GM23248 (cell line): ENCODE data around the gene SLC22A5. TPM values are rescaled to one million over a fixed set of nuclear protein-coding genes. Genes with fewer than 3 reads are reported as not detected.

ENCODE experiments used
- DNase-seq: peaks from one replicate; pipeline ENCODE4 v3.0.0-alpha.2; 2015
- H2AFZ ChIP-seq: fragments of 200-600 bp; sonication (generic); 2 replicates; pipeline ENCODE4 v1.6.1; 2016; ENCODE audit warnings: antibody characterized with exemption
- H3F3A ChIP-seq: fragments of 200-600 bp; sonication (generic); 2 replicates; pipeline ENCODE4 v1.6.1; 2016; ENCODE audit warnings: mild to moderate bottlenecking, antibody characterized with exemption, mixed run types; ENCODE audit not compliant: insufficient read depth
- H3K27ac ChIP-seq: fragments of 200-600 bp; sonication (generic); 2 replicates; pipeline ENCODE4 v1.5.1; 2016; ENCODE audit warnings: mild to moderate bottlenecking
- H3K27me3 ChIP-seq: fragments of 200-600 bp; sonication (generic); replicated peaks from 2 replicates; pipeline ENCODE4 v1.6.1; 2016; ENCODE audit warnings: mild to moderate bottlenecking; ENCODE audit not compliant: insufficient read depth
- H3K36me3 ChIP-seq: fragments of 200-600 bp; sonication (generic); 2 replicates; pipeline ENCODE4 v1.6.1; 2016; ENCODE audit warnings: low read depth, mild to moderate bottlenecking
- H3K4me1 ChIP-seq: fragments of 200-600 bp; sonication (generic); 2 replicates; pipeline ENCODE4 v1.6.1; 2016; ENCODE audit warnings: mild to moderate bottlenecking; ENCODE audit not compliant: insufficient read depth
- H3K4me2 ChIP-seq: fragments of 200-600 bp; sonication (generic); one replicate; pipeline ENCODE4 v1.6.1; 2016; ENCODE audit warnings: mild to moderate bottlenecking; ENCODE audit not compliant: unreplicated experiment
- H3K4me3 ChIP-seq: fragments of 200-600 bp; sonication (generic); 2 replicates; pipeline ENCODE4 v1.5.1; 2016; ENCODE audit warnings: mild to moderate bottlenecking
- H3K79me2 ChIP-seq: fragments of 200-600 bp; sonication (generic); 2 replicates; pipeline ENCODE4 v1.6.1; 2016; ENCODE audit warnings: mild to moderate bottlenecking; ENCODE audit not compliant: insufficient read depth
- H3K9ac ChIP-seq: fragments of 200-600 bp; sonication (generic); 2 replicates; pipeline ENCODE4 v1.6.1; 2016; ENCODE audit warnings: mild to moderate bottlenecking
- H3K9me2 ChIP-seq: fragments of 200-600 bp; sonication (generic); 2 replicates; pipeline ENCODE4 v1.6.1; 2016; ENCODE audit warnings: mixed run types, mild to moderate bottlenecking, moderate library complexity; ENCODE audit not compliant: insufficient read depth
- H3K9me3 ChIP-seq: fragments of 200-600 bp; sonication (generic); one replicate; pipeline ENCODE4 v1.6.1; 2017; ENCODE audit warnings: low read depth
- H4K20me1 ChIP-seq: fragments of 200-600 bp; sonication (generic); 2 replicates; pipeline ENCODE4 v1.6.0; 2016; ENCODE audit not compliant: insufficient read depth
- EZH2 ChIP-seq: fragments of 200-600 bp; sonication (generic); IDR thresholded peaks from 2 replicates; pipeline ENCODE4 v1.6.1; 2018; ENCODE audit warnings: antibody characterized with exemption, mild to moderate bottlenecking; ENCODE audit not compliant: insufficient read depth, poor library complexity, severe bottlenecking
- EZH2phosphoT487 ChIP-seq: fragments of 200-600 bp; sonication (generic); IDR thresholded peaks from 2 replicates; pipeline ENCODE4 v1.6.1; 2018; ENCODE audit warnings: antibody characterized with exemption, moderate library complexity, mild to moderate bottlenecking, low read depth; ENCODE audit not compliant: insufficient read depth
- WGBS, 2 experiments: methylation state at CpG; one replicate each; pipeline ENCODE4 v1.1.6; 2015 to 2017; ENCODE audit warnings: low lambda C conversion rate in 2 of 2, low coverage in 1 of 2; ENCODE audit errors: missing lambda C conversion rate in 2 of 2; 5-methylcytosine and 5-hydroxymethylcytosine counted together
- in situ Hi-C: fragments of 300-500 bp; cut with MboI; formaldehyde crosslinking; loops from 2 replicates; pipeline ENCODE4 v1.15.0; 2020
- polyA plus RNA-seq: library from polyadenylated mRNA; unstranded; fragments of >200 nt; fragmentation: Nextera tagmentation; extraction: Ambion mirVana; gene quantifications from 2 replicates; pipeline ENCODE4 v1.2.1, GENCODE V29; 2016
- total RNA-seq: library from RNA; depleted of rRNA; stranded (reverse); fragments of >200 nt; shearing (Covaris generic); gene quantifications from 2 replicates; pipeline ENCODE4 v1.2.3, GENCODE V29; 2014

The SLC22A5 gene
- total and polyA plus RNA-seq, 2 experiments from 2014 or later = 1.7 to 3.0 TPM

GRCh38 chr5:132371603-132371994, 2.1 kb downstream of the SLC22A5 start:
- WGBS, 2 experiments = 90 to 91% methylated on average over 5 of the region's 5 CpGs
- no peak overlapping the region for H3K4me3 ChIP-seq
- TF ChIP-seq EZH2phosphoT487 (no peak), EZH2 (no peak)
- H3K9me2 ChIP-seq = no peaks in the 10 kb centered on the region
- no peak for DNase-seq
- H3K36me3 ChIP-seq = no peaks in the 10 kb centered on the region
- H3K4me1 ChIP-seq = peaks cover 5% of the 10 kb centered on the region; the same call in 1 of the 2 replicates
- H4K20me1 ChIP-seq = no peaks in the 10 kb centered on the region
- in situ Hi-C loops = no loop called here
- no peak overlapping the region for H3K27ac ChIP-seq
- no peak overlapping the region for H2AFZ ChIP-seq
- no peaks in the 10 kb centered on the region for H3K27me3 ChIP-seq
- no peaks in the 10 kb centered on the region for H3F3A ChIP-seq
- H3K4me2 ChIP-seq = no peak overlapping the region
- H3K79me2 ChIP-seq = no peaks in the 10 kb centered on the region
- H3K9me3 ChIP-seq = no peaks in the 10 kb centered on the region
- H3K9ac ChIP-seq = no peak overlapping the region

- DNase-seq = no peak
- Histone ChIP-seq H3K4me1 (peaks cover 5% of the 10 kb centered on the region; the same call in 1 of the 2 replicates), H3K27ac (no peak overlapping the region), H3K4me3 (no peak overlapping the region), H3F3A (no peaks in the 10 kb centered on the region), H3K27me3 (no peaks in the 10 kb centered on the region), H2AFZ (no peak overlapping the region), H3K9ac (no peak overlapping the region), H3K79me2 (no peaks in the 10 kb centered on the region), H3K4me2 (no peak overlapping the region), H4K20me1 (no peaks in the 10 kb centered on the region), H3K36me3 (no peaks in the 10 kb centered on the region), H3K9me3 (no peaks in the 10 kb centered on the region), H3K9me2 (no peaks in the 10 kb centered on the region)
- in situ Hi-C loops = no loop called here
- TF ChIP-seq EZH2phosphoT487 = no peak
- no peak for TF ChIP-seq EZH2
- WGBS, 2 experiments = 92 to 94% methylated on average over 2 of the region's 2 CpGs
Measured at GRCh38 chr5:132372127-132372526, 2.6 kb downstream of the SLC22A5 start.

- no peaks in the 10 kb centered on the region for H3K36me3 ChIP-seq
- H3K27ac ChIP-seq = no peak overlapping the region
- no peak for DNase-seq
- no peak overlapping the region for H3K4me3 ChIP-seq
- H4K20me1 ChIP-seq = no peaks in the 10 kb centered on the region
- no peak overlapping the region for H2AFZ ChIP-seq
- no peaks in the 10 kb centered on the region for H3K79me2 ChIP-seq
- no peak overlapping the region for H3K4me2 ChIP-seq
- in situ Hi-C loops = no loop called here
- H3K4me1 ChIP-seq = peaks cover 5% of the 10 kb centered on the region; the same call in 1 of the 2 replicates
- TF ChIP-seq EZH2phosphoT487 (no peak), EZH2 (no peak)
- H3K9me3 ChIP-seq = no peaks in the 10 kb centered on the region
- no peaks in the 10 kb centered on the region for H3K27me3 ChIP-seq
- no peak overlapping the region for H3K9ac ChIP-seq
- no peaks in the 10 kb centered on the region for H3K9me2 ChIP-seq
- H3F3A ChIP-seq = no peaks in the 10 kb centered on the region
Measured at GRCh38 chr5:132372542-132372941, 3.0 kb downstream of the SLC22A5 start.

GRCh38 chr5:132375957-132376356, 6.4 kb downstream of the SLC22A5 start:
- no peaks in the 10 kb centered on the region for H4K20me1 ChIP-seq
- H3F3A ChIP-seq = no peaks in the 10 kb centered on the region
- no peaks in the 10 kb centered on the region for H3K9me2 ChIP-seq
- H3K4me3 ChIP-seq = no peak overlapping the region
- H3K9me3 ChIP-seq = no peaks in the 10 kb centered on the region
- no peaks in the 10 kb centered on the region for H3K4me1 ChIP-seq
- TF ChIP-seq EZH2 (no peak), EZH2phosphoT487 (no peak)
- in situ Hi-C loops = loop anchor here (25.0 kb wide), 2 partner anchors 336 to 436 kb away; partner anchors contain the start of gene SOWAHA
- no peak overlapping the region for H3K9ac ChIP-seq
- DNase-seq = no peak
- no peaks in the 10 kb centered on the region for H3K27me3 ChIP-seq
- no peak overlapping the region for H3K4me2 ChIP-seq
- no peaks in the 10 kb centered on the region for H3K36me3 ChIP-seq
- no peak overlapping the region for H3K27ac ChIP-seq
- H2AFZ ChIP-seq = no peak overlapping the region
- WGBS, 2 experiments = 92 to 93% methylated on average over 3 of the region's 3 CpGs
- H3K79me2 ChIP-seq = no peaks in the 10 kb centered on the region
